NB4 (cell line): ENCODE results near the gene NR2F2.

Experiments used
- POLR2A ChIP-seq: IDR thresholded peaks from 2 replicates; pipeline ENCODE4 v1.6.1; 2011; ENCODE audit warnings: mild to moderate bottlenecking; ENCODE audit not compliant: insufficient read length; ENCODE audit errors: extremely low read depth
- TF ChIP-seq, protein P1 (sequence below): IDR thresholded peaks from one replicate; pipeline ENCODE4 v1.5.1; 2012; ENCODE audit warnings: low read depth, low read length
- TF ChIP-seq, protein P2 (sequence below): IDR thresholded peaks from 2 replicates; pipeline ENCODE4 v1.6.1; 2011; ENCODE audit warnings: low read depth, low read length

DNA sequence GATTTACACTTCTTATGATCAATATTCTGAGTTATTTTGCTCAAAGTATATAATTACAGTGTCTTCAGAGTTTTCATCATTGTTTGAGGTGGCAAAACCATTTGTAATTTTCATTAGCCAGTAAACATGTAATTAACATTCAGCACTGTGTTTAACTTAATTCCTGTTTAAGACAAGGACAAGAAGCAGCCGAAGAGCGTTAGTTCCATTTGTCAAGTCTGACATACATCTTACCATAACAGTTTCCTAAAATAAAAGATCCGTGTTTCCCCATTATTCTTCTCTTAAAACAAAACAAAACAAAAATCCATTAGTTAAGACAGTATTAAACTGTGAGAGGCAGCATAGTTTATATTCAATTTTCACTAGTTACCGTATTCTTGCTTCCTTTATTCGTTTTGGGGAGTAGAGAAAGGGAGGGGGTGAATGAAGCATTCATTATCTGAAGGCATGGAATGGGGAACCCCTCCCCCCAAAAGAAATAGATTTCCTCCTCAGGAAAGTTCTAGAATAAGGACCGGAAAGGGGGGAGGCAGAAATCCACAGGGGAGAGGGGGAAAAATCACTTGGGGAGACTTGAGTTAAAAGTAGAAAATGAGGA, 5.5 kb upstream of the NR2F2 start:
- TF ChIP-seq, protein P1, sequence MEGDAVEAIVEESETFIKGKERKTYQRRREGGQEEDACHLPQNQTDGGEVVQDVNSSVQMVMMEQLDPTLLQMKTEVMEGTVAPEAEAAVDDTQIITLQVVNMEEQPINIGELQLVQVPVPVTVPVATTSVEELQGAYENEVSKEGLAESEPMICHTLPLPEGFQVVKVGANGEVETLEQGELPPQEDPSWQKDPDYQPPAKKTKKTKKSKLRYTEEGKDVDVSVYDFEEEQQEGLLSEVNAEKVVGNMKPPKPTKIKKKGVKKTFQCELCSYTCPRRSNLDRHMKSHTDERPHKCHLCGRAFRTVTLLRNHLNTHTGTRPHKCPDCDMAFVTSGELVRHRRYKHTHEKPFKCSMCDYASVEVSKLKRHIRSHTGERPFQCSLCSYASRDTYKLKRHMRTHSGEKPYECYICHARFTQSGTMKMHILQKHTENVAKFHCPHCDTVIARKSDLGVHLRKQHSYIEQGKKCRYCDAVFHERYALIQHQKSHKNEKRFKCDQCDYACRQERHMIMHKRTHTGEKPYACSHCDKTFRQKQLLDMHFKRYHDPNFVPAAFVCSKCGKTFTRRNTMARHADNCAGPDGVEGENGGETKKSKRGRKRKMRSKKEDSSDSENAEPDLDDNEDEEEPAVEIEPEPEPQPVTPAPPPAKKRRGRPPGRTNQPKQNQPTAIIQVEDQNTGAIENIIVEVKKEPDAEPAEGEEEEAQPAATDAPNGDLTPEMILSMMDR, result no peak
- TF ChIP-seq POLR2A, result no peak
- TF ChIP-seq, protein P2, sequence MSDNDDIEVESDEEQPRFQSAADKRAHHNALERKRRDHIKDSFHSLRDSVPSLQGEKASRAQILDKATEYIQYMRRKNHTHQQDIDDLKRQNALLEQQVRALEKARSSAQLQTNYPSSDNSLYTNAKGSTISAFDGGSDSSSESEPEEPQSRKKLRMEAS, result no peak
